GM10266 (cell line): ENCODE results near the gene DTNBP1.

ENCODE experiments used
- DNase-seq: peaks from one replicate; pipeline ENCODE4 v3.0.0; 2012; ENCODE audit errors: extremely low spot score
- CTCF ChIP-seq: IDR thresholded peaks from 2 replicates; pipeline ENCODE4 v1.5.1; 2012; ENCODE audit warnings: mild to moderate bottlenecking, low read depth; ENCODE audit not compliant: control insufficient read depth, insufficient read depth; ENCODE audit errors: missing control alignments

Gene DTNBP1

GRCh38 chr6:15498640-15499039 is 164.2 kb downstream of the DTNBP1 start:
- TF ChIP-seq CTCF = no peak

GRCh38 chr6:15496345-15497131 is 166.3 kb downstream of the DTNBP1 start:
- no peak for DNase-seq
- no peak for TF ChIP-seq CTCF

More at GRCh38 chr6:15498640-15499039, 164.2 kb downstream of the DTNBP1 start:
- DNase-seq = no peak

GRCh38 chr6:15495375-15495901 is 167.4 kb downstream of the DTNBP1 start:
- TF ChIP-seq CTCF = no peak
- DNase-seq = no peak

- no peak for TF ChIP-seq CTCF
- DNase-seq = no peak
Observed at GRCh38 chr6:15493437-15494168, 169.2 kb downstream of the DTNBP1 start.

- TF ChIP-seq CTCF = no peak
- DNase-seq = no peak
Observed at GRCh38 chr6:15491986-15492269, 170.9 kb downstream of the DTNBP1 start.

- DNase-seq = peak; percentile 78
- peak; percentile 86 for TF ChIP-seq CTCF
Observed at GRCh38 chr6:15491255-15491985, 171.4 kb downstream of the DTNBP1 start.
